ENCODE results near the gene KCNH6. TPM values are rescaled to one million over a fixed set of nuclear protein-coding genes. Genes with fewer than 3 reads are reported as not detected.
A peak's percentile ranks its signal among the peaks of the same experiment; 100 is the strongest.

Gene KCNH6
- total and polyA plus RNA-seq, 9 of the 15 experiments (the other 6 are each of a cell fraction or from before 2014, with no cell fraction given) = not detected

DNA sequence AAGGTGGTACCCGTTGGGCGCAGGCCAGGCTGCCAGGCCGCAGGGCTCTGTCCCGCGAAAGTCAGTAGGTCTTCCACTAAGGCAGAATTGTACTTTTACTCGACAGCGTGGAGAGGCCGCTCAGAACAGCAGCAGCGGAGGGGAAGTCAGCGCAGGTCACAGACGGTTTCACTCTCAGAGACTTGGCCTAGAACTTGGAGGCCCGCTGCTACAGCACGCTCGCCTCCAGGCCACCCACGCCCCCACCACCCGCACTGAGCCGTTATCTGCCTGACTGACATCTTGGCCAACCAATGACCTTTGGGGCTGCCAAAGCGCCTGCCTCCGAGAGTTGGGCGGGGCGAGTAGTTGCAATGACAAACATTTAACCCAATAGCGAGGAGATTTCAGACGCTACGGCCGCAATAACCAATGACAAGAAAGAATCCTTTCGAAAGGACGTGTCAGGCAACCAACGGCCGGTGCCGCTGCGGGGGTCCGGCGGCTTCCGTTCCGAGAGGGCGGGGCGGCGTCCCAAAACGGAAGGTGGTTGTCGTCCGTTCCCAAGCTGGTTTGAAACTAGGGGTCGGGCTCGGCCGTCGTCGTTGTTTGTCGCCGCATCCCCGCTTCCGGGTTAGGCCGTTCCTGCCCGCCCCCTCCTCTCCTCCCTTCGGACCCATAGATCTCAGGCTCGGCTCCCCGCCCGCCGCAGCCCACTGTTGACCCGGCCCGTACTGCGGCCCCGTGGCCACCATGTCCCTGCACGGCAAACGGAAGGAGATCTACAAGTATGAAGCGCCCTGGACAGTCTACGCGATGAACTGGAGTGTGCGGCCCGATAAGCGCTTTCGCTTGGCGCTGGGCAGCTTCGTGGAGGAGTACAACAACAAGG lies 27.0 kb downstream of the KCNH6 start, which contains the start of gene DCAF7 (continued):
- TF ChIP-seq PURB (CRISPR knock-in tag; IDR thresholded peaks at IDR 0.05; ENCODE audit: low read depth) = no peak
- no peak for TF ChIP-seq SMARCA5 (IDR thresholded peaks at IDR 0.05)
- TF ChIP-seq, protein P1, sequence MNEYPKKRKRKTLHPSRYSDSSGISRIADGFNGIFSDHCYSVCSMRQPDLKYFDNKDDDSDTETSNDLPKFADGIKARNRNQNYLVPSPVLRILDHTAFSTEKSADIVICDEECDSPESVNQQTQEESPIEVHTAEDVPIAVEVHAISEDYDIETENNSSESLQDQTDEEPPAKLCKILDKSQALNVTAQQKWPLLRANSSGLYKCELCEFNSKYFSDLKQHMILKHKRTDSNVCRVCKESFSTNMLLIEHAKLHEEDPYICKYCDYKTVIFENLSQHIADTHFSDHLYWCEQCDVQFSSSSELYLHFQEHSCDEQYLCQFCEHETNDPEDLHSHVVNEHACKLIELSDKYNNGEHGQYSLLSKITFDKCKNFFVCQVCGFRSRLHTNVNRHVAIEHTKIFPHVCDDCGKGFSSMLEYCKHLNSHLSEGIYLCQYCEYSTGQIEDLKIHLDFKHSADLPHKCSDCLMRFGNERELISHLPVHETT (CRISPR knock-in tag; conservative IDR thresholded peaks at IDR 0.05 in 1 of 2, IDR thresholded peaks at IDR 0.05 in 1 of 2) = no peak
- peak; percentile 70; the same call in 1 of the 2 replicates for TF ChIP-seq TAF7 (tag; IDR thresholded peaks at IDR 0.05)
- no peak for TF ChIP-seq ZNF121 (CRISPR knock-in tag; conservative IDR thresholded peaks at IDR 0.05)
- TF ChIP-seq THRB (CRISPR knock-in tag; conservative IDR thresholded peaks at IDR 0.05) = no peak
- peak; percentile 93 for TF ChIP-seq FOXM1 (IDR thresholded peaks at IDR 0.05; ENCODE audit: low read depth)
- no peak for TF ChIP-seq FOXM1 (CRISPR knock-in tag; IDR thresholded peaks at IDR 0.05; ENCODE audit: low read depth)
- TF ChIP-seq KAT7 (CRISPR knock-in tag; IDR thresholded peaks at IDR 0.05; ENCODE audit: borderline replicate concordance) = no peak; the same call in 1 of the 2 replicates
- TF ChIP-seq DACH1 (IDR thresholded peaks at IDR 0.05; ENCODE audit: partially characterized antibody) = no peak
- no peak for TF ChIP-seq CHD4 (IDR thresholded peaks at IDR 0.05; ENCODE audit: insufficient read depth, insufficient replicate concordance, low read depth, low read length, poor library complexity, severe bottlenecking)
- no peak for TF ChIP-seq ARID2 (IDR thresholded peaks at IDR 0.05)
- TF ChIP-seq IRF2 (CRISPR knock-in tag; IDR thresholded peaks at IDR 0.05) = no peak
- TF ChIP-seq RNF2 (IDR thresholded peaks at IDR 0.05) = peak; percentile 80
- TF ChIP-seq ZHX1 (conservative IDR thresholded peaks at IDR 0.05; ENCODE audit: low read length) = no peak
- TF ChIP-seq TARDBP (IDR thresholded peaks at IDR 0.05) = no peak
- TF ChIP-seq SETDB1 (IDR thresholded peaks at IDR 0.05; ENCODE audit: low read length) = no peak
- no peak for TF ChIP-seq HNRNPK (IDR thresholded peaks at IDR 0.05; ENCODE audit: low read depth, low read length, poor library complexity, severe bottlenecking)
- TF ChIP-seq HMG20B (CRISPR knock-in tag; IDR thresholded peaks at IDR 0.05) = no peak
- TF ChIP-seq CXXC5 (CRISPR knock-in tag; IDR thresholded peaks at IDR 0.05) = peak; percentile 95
- TF ChIP-seq, protein P2, sequence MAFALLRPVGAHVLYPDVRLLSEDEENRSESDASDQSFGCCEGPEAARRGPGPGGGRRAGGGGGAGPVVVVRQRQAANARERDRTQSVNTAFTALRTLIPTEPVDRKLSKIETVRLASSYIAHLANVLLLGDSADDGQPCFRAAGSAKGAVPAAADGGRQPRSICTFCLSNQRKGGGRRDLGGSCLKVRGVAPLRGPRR (CRISPR knock-in tag; IDR thresholded peaks at IDR 0.05) = no peak
- no peak for TF ChIP-seq ZNF668 (CRISPR knock-in tag; IDR thresholded peaks at IDR 0.05)
- TF ChIP-seq, protein P3, sequence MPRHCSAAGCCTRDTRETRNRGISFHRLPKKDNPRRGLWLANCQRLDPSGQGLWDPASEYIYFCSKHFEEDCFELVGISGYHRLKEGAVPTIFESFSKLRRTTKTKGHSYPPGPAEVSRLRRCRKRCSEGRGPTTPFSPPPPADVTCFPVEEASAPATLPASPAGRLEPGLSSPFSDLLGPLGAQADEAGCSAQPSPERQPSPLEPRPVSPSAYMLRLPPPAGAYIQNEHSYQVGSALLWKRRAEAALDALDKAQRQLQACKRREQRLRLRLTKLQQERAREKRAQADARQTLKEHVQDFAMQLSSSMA (CRISPR knock-in tag; IDR thresholded peaks at IDR 0.05) = no peak
